HCT116 (cell line): ENCODE results near the gene CDCP1. TPM values are rescaled to one million over a fixed set of nuclear protein-coding genes. Genes with fewer than 3 reads are reported as not detected.

Experiments used
- ATAC-seq: fragments of 200-7000 bp; cut with Tn5 transposase; 2 replicates; pipeline ENCODE4 v1.9.1; 2020; ENCODE audit warnings: mild to moderate bottlenecking, moderate library complexity
- BruUV-seq: library from RNA; stranded (reverse); fragments of 400-500 nt; replicated peaks from 2 replicates; lab custom pipeline; 2021; lab: Mats Ljungman, UMichigan
- CTCF ChIA-PET: fragments of 300-600 bp; sonication (Branson Sonifier 250); formaldehyde crosslinking; loops from one replicate; lab custom pipeline; 2021; ENCODE audit warnings: antibody characterized with exemption; lab: Charles Lee
- POLR2A ChIA-PET: fragments of 300-600, 350-600 bp; sonication (Branson Sonifier 250); formaldehyde crosslinking; loops from one replicate; lab custom pipeline; 2021; ENCODE audit warnings: antibody characterized with exemption; lab: Charles Lee
- RAD21 ChIA-PET, 2 experiments: fragments of 300-600 bp; sonication (Branson Sonifier 250); formaldehyde crosslinking; loops; one replicate each; lab custom pipeline; 2023; ENCODE audit warnings: low total read pairs in 2 of 2; ENCODE audit not compliant: uncharacterized antibody in 2 of 2, unreplicated experiment in 2 of 2, low non-redundant PET in 1 of 2; lab: Charles Lee
- DNase-seq: peaks from one replicate; pipeline ENCODE4 v3.0.0-alpha.2; 2010; ENCODE audit warnings: low read depth, low spot score
- H2AFZ ChIP-seq: fragments of 200-600 bp; shearing (Covaris generic), sonication (generic); 2 replicates; pipeline ENCODE4 v1.6.1; 2017; ENCODE audit warnings: low read depth, mixed run types, mixed read lengths, antibody characterized with exemption, low read length; ENCODE audit not compliant: poor library complexity, severe bottlenecking
- H3K27ac ChIP-seq: 2 replicates; pipeline ENCODE4 v1.5.1; 2012; ENCODE audit warnings: low read depth, low read length
- H3K27me3 ChIP-seq: fragments of 200-600 bp; sonication (generic); 2 replicates; pipeline ENCODE4 v1.6.1; 2016; ENCODE audit warnings: mixed run types, low read length, mixed read lengths; ENCODE audit not compliant: insufficient read depth
- H3K36me3 ChIP-seq, 2 experiments: fragments of 200-500 bp in 1 of 2; fragments of 200-600 bp in 1 of 2; sonication (Bioruptor generic) in 1 of 2; sonication (generic) in 1 of 2; 2 replicates each; pipeline versions ENCODE4 v1.5.1 to v1.6.1; 2014 to 2016; ENCODE audit warnings: low read length in 2 of 2, inconsistent platforms in 1 of 2, mixed read lengths in 1 of 2, mixed run types in 1 of 2; ENCODE audit not compliant: insufficient read depth in 2 of 2, control insufficient read depth in 1 of 2
- H3K4me1 ChIP-seq, 2 experiments: fragments of 200-600 bp in 1 of 2; sonication (generic) in 1 of 2; 2 replicates each; pipeline versions ENCODE4 v1.5.1 to v1.6.1; 2012 to 2017; ENCODE audit warnings: low read length in 2 of 2, inconsistent platforms in 1 of 2, mild to moderate bottlenecking in 1 of 2, mixed read lengths in 1 of 2, mixed run types in 1 of 2, moderate library complexity in 1 of 2; ENCODE audit not compliant: insufficient read depth in 2 of 2, control insufficient read depth in 1 of 2
- H3K4me2 ChIP-seq: fragments of 200-600 bp; sonication (generic); 2 replicates; pipeline ENCODE4 v1.6.1; 2017; ENCODE audit warnings: mixed run types, low read length, mixed read lengths
- H3K4me3 ChIP-seq, 2 experiments: fragments of 200-600 bp in 1 of 2; sonication (generic) in 1 of 2; replicated peaks in 1 of 2; 2 replicates each; pipeline ENCODE4 v1.5.1; 2011 to 2016; ENCODE audit warnings: low read length in 2 of 2, control low read depth in 1 of 2, low read depth in 1 of 2, mild to moderate bottlenecking in 1 of 2, mixed read lengths in 1 of 2, mixed run types in 1 of 2
- H3K79me2 ChIP-seq: fragments of 200-600 bp; sonication (generic); 2 replicates; pipeline ENCODE4 v1.6.1; 2017; ENCODE audit warnings: mild to moderate bottlenecking, mixed run types, low read length, moderate library complexity, mixed read lengths; ENCODE audit not compliant: insufficient read depth
- H3K9ac ChIP-seq: fragments of 200-600 bp; sonication (generic); 2 replicates; pipeline ENCODE4 v1.6.1; 2016; ENCODE audit warnings: low read length, mixed read lengths
- H3K9me2 ChIP-seq: fragments of 200-600 bp; sonication (generic), shearing (Covaris generic); 2 replicates; pipeline ENCODE4 v1.6.1; 2017; ENCODE audit warnings: mixed run types, mild to moderate bottlenecking, moderate library complexity; ENCODE audit not compliant: insufficient read depth
- H3K9me3 ChIP-seq, 2 experiments: fragments of 200-500 bp in 1 of 2; fragments of 200-600 bp in 1 of 2; sonication (Bioruptor generic) in 1 of 2; sonication (generic) in 1 of 2; 2 replicates each; pipeline ENCODE4 v1.6.1; 2014 to 2017; ENCODE audit warnings: low read length in 2 of 2, mixed read lengths in 2 of 2, inconsistent platforms in 1 of 2, low read depth in 1 of 2, mild to moderate bottlenecking in 1 of 2, mixed run types in 1 of 2, moderate library complexity in 1 of 2; ENCODE audit not compliant: control insufficient read depth in 1 of 2, insufficient read depth in 1 of 2
- H4K20me1 ChIP-seq: fragments of 200-600 bp; sonication (generic), shearing (Covaris generic); 2 replicates; pipeline ENCODE4 v1.6.1; 2017; ENCODE audit warnings: mixed run types, mild to moderate bottlenecking, moderate library complexity; ENCODE audit not compliant: insufficient read depth
- CEBPB ChIP-seq: IDR thresholded peaks from 2 replicates; pipeline ENCODE4 v1.6.1; 2012; ENCODE audit warnings: low read depth
- EGR1 ChIP-seq: IDR thresholded peaks from 2 replicates; pipeline ENCODE4 v1.6.1; 2012; ENCODE audit warnings: low read depth
- FOSL1 ChIP-seq: IDR thresholded peaks from 2 replicates; pipeline ENCODE4 v1.6.1; 2012; ENCODE audit warnings: low read depth
- JUND ChIP-seq: IDR thresholded peaks from 2 replicates; pipeline ENCODE4 v1.6.1; 2012
- MAX ChIP-seq: IDR thresholded peaks from 2 replicates; pipeline ENCODE4 v1.6.1; 2012
- POLR2A ChIP-seq: IDR thresholded peaks from 2 replicates; pipeline ENCODE4 v1.7.0; 2011; ENCODE audit warnings: borderline replicate concordance; ENCODE audit not compliant: insufficient read depth, insufficient read length; ENCODE audit errors: extremely low read depth
- SIN3A ChIP-seq: IDR thresholded peaks from 2 replicates; pipeline ENCODE4 v1.6.1; 2012; ENCODE audit warnings: low read depth
- SP1 ChIP-seq: IDR thresholded peaks from 2 replicates; pipeline ENCODE4 v1.6.1; 2012; ENCODE audit warnings: low read depth
- ZFX ChIP-seq: fragments of 450-650 bp; IDR thresholded peaks from 2 replicates; pipeline ENCODE4 v1.6.1; 2017
- intact Hi-C: fragments of 100-400 bp; cut with micrococcal nuclease; formaldehyde crosslinking; loops from 2 replicates; pipeline ENCODE4 v1.10.0; 2022
- total RNA-seq: library from RNA; stranded (reverse); gene quantifications from one replicate; pipeline ENCODE4 v1.2.1, GENCODE V29; 2021; ENCODE audit not compliant: unreplicated experiment

The CDCP1 gene
- total RNA-seq, 1 experiment from 2014 or later, result 196 TPM

GRCh38 chr3:45059132-45059531 lies 87.0 kb downstream of the CDCP1 start:
- intact Hi-C loops, result no loop called here
- BruUV-seq, result no TSS peak
- TF ChIP-seq EGR1 (no peak), ZFX (no peak), POLR2A (no peak), SIN3A (no peak)

GRCh38 chr3:45057557-45057956 lies 88.6 kb downstream of the CDCP1 start:
- ChIA-PET POLR2A (no interaction called here), CTCF (interaction anchor here (1.8 to 1.9 kb wide), 2 partner anchors 20 to 153 kb away, joined by 3 to 8 read pairs; no protein-coding TSS in a partner anchor), RAD21 (no interaction called here)
- Histone ChIP-seq H3K4me3 (no peak overlapping the region), H3K9me2 (no peaks in the 10 kb centered on the region), H3K9me3 (no peaks in the 10 kb centered on the region), H3K9ac (no peak overlapping the region), H3K36me3 (no peaks in the 10 kb centered on the region), H3K4me1 (peaks cover 30 to 49% of the 10 kb centered on the region in 2 experiments; a peak in 3 of 4 replicates), H3K79me2 (no peaks in the 10 kb centered on the region), H3K27me3 (no peaks in the 10 kb centered on the region), H3K27ac (no peak overlapping the region), H2AFZ (no peak overlapping the region), H4K20me1 (no peaks in the 10 kb centered on the region), H3K4me2 (peak overlapping the region; percentile 53)
- DNase-seq (no peak), ATAC-seq (no peak)
- BruUV-seq, result no TSS peak
- TF ChIP-seq MAX, result no peak
- no peak for TF ChIP-seq CEBPB
- TF ChIP-seq SP1, result peak; percentile 33; the same call in 1 of the 2 replicates
- TF ChIP-seq SIN3A, result no peak
- peak; percentile 65 for TF ChIP-seq FOSL1
- no peak for TF ChIP-seq EGR1
- TF ChIP-seq JUND, result peak; percentile 58
- intact Hi-C loops, result no loop called here

More at GRCh38 chr3:45059132-45059531, 87.0 kb downstream of the CDCP1 start:
- Histone ChIP-seq H3K4me1 (peaks cover 30 to 46% of the 10 kb centered on the region in 2 experiments; a peak in 3 of 4 replicates), H3K9me3 (no peaks in the 10 kb centered on the region), H3K4me3 (no peak overlapping the region), H3K27me3 (no peaks in the 10 kb centered on the region), H3K27ac (no peak overlapping the region), H3K9ac (no peak overlapping the region), H3K4me2 (no peak overlapping the region), H2AFZ (no peak overlapping the region), H3K9me2 (no peaks in the 10 kb centered on the region), H3K36me3 (no peaks in the 10 kb centered on the region), H4K20me1 (no peaks in the 10 kb centered on the region), H3K79me2 (no peaks in the 10 kb centered on the region)
- no peak for DNase-seq
- ATAC-seq, result no peak
- ChIA-PET POLR2A (no interaction called here), RAD21 (no interaction called here), CTCF (no interaction called here)
